ENCODE data around the gene FMO5.
A peak's percentile ranks its signal among the peaks of the same experiment; 100 is the strongest.
"Not testable (repeated sequence)": the region's sequence is repeated elsewhere in the genome, so short reads cannot be mapped to it uniquely, and the experiment has no call there.

The FMO5 gene

DNA sequence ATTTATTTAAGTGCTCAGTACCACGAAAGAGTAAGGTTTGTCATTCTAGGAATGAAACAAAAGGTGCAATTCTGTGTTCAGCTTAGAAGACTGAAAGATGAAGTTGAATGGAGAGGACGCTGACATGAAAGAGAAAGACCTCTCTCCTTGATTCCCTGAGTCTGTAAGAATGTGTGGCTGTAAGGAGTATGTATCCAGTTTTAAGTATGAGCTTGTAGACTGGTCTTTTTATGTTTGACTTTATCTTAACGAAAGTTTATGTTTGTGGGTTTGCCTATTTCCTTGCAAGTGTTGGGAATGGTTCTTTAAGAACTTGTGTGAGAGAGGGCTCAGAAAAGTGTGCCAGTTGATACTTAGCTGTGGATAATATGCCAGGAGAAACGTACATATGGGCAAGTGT is 18.7 kb upstream of the FMO5 start:
- no peak overlapping the region for H3K27ac Mint-ChIP-seq
- H3K4me1 Mint-ChIP-seq, result peaks cover 50% of the 10 kb centered on the region
- H3K9me3 Mint-ChIP-seq, result no peaks in the 10 kb centered on the region
- H3K27me3 Mint-ChIP-seq, result peaks cover 2% of the 10 kb centered on the region
- H3K4me3 Mint-ChIP-seq, result peak overlapping the region; percentile 94
- H3K36me3 Mint-ChIP-seq, result peaks cover 6% of the 10 kb centered on the region

DNA sequence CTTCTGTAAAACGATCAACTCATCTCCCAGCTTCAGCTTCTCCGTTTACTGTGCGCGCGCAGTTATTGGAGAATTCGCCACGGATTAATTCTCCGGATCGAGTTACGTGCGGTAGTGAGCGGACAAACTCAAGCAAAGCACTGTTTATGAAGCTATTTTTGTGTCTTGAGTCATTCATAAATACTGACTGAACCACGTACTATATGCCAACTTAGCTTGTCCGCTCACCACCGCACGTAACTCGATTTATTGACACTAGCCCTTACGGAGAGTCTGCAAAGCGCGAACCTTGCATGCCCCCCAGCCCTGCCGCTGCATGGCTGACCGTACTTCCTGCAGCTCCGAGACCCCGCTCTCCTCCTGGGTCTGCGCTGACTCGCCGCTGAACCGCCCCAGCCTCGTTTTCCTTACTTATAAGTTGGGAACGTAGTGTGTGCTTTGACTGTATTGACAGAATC is 18.1 kb upstream of the FMO5 start:
- H3K9me3 Mint-ChIP-seq, result no peaks in the 10 kb centered on the region
- H3K27me3 Mint-ChIP-seq, result peaks cover 2% of the 10 kb centered on the region
- peak overlapping the region; percentile 44 for H3K27ac Mint-ChIP-seq
- H3K4me3 Mint-ChIP-seq, result peak overlapping the region; percentile 94
- H3K4me1 Mint-ChIP-seq, result peaks cover 45% of the 10 kb centered on the region
- H3K36me3 Mint-ChIP-seq, result peaks cover 6% of the 10 kb centered on the region

GRCh38 chr1:147242449-147243227 is 17.5 kb upstream of the FMO5 start, which contains the start of gene CHD1L:
TSS of gene CHD1L (plus strand) at chr1:147242684. CDS start at chr1:147242704, 20 bp downstream.
- peak within 1 kb of the TSS; percentile 94 for H3K4me3 Mint-ChIP-seq
- peaks cover 40% of the 10 kb centered on the region for H3K4me1 Mint-ChIP-seq
- H3K27ac Mint-ChIP-seq, result peak within 1 kb of the TSS; percentile 76

GRCh38 chr1:147241934-147242448 is 16.9 kb upstream of the FMO5 start:
- Mint-ChIP-seq H3K27me3 (peaks cover 2% of the 10 kb centered on the region), H3K36me3 (peaks cover 6% of the 10 kb centered on the region), H3K27ac (peak overlapping the region; percentile 56), H3K4me1 (peaks cover 34% of the 10 kb centered on the region), H3K4me3 (peak overlapping the region; percentile 80), H3K9me3 (no peaks in the 10 kb centered on the region)

More at GRCh38 chr1:147242449-147243227, 17.5 kb upstream of the FMO5 start, which contains the start of gene CHD1L:
- peaks cover 6% of the 10 kb centered on the region for H3K36me3 Mint-ChIP-seq
- H3K27me3 Mint-ChIP-seq, result peaks cover 2% of the 10 kb centered on the region
- no peaks in the 10 kb centered on the region for H3K9me3 Mint-ChIP-seq

DNA sequence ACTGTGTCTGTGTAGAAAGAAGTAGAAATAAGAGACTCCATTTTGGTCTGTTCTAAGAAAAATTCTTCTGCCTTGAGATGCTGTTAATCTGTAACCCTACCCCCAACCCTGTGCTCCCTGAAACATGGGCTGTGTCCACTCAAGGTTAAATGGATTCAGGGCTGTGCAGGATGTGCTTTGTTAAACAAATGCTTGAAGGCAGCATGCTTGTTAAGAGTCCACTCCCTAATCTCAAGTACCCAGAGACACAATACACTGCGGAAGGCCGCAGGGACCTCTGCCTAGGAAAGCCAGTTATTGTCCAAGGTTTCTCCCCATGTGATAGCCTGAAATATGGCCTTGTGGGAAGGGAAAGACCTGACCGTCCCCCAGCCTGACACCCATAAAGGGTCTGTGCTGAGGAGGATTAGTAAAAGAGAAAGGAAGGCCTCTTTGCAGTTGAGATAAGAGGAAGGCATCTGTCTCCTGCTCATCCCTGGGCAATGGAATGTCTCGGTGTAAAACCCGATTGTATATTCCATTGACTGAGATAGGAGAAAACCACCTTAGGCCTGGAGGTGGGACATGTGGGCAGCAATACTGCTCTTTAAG is 15.1 kb upstream of the FMO5 start:
- not testable (repeated sequence) for H3K4me3 Mint-ChIP-seq, H3K27ac Mint-ChIP-seq, H3K36me3 Mint-ChIP-seq, H3K9me3 Mint-ChIP-seq, H3K27me3 Mint-ChIP-seq
- H3K4me1 Mint-ChIP-seq, result peaks cover 19% of the 10 kb centered on the region

GRCh38 chr1:147238925-147239820 is 14.0 kb upstream of the FMO5 start:
- no peak overlapping the region for H3K4me3 Mint-ChIP-seq
- H3K27ac Mint-ChIP-seq, result peak overlapping the region; percentile 60
- H3K9me3 Mint-ChIP-seq, result no peaks in the 10 kb centered on the region
- peaks cover 2% of the 10 kb centered on the region for H3K27me3 Mint-ChIP-seq
- peaks cover 10% of the 10 kb centered on the region for H3K4me1 Mint-ChIP-seq
- H3K36me3 Mint-ChIP-seq, result peaks cover 3% of the 10 kb centered on the region

DNA sequence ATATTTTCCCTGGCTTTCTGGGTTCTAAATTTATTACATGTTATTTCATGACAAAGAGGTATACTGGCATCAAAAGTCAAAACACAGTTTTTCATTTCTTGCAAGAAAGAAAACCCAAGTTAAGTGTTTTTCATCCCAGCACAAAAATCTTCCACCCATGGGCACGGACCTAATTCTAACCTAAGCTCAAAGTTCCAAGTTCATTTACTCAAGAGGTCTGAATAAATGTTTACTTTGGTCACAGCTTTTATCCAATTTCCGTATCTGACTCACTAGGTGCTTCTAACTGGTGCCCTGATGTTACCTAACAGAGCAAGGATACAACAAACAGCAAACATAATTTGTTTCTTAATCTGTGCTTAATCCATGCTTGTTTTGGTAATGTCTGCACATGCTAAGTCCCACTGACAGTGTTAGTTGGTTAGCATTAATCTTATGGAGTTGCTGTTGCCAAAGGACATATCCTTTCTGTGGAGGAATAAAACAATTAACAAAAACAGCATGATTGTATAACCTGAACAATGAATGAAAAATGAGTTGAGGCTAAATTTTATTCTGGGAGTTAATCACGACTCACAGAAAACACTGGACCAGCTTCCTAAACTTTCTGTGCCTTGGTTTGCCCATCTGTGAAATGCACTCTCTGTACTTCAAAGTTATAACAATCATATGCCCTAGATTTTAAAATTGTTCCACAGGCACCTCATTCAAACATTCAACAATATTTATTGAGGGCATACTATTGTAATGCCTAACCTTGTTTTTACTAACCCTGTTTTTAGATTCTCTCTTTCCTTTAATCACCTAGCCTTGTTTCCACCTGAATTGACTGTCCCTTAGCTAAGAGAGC is 13.1 kb upstream of the FMO5 start:
- H3K27me3 Mint-ChIP-seq, result peaks cover 2% of the 10 kb centered on the region
- H3K9me3 Mint-ChIP-seq, result no peaks in the 10 kb centered on the region
- no peaks in the 10 kb centered on the region for H3K36me3 Mint-ChIP-seq
- H3K4me3 Mint-ChIP-seq, result no peak overlapping the region
- peak overlapping the region; percentile 60 for H3K27ac Mint-ChIP-seq
- peaks cover 5% of the 10 kb centered on the region for H3K4me1 Mint-ChIP-seq

DNA sequence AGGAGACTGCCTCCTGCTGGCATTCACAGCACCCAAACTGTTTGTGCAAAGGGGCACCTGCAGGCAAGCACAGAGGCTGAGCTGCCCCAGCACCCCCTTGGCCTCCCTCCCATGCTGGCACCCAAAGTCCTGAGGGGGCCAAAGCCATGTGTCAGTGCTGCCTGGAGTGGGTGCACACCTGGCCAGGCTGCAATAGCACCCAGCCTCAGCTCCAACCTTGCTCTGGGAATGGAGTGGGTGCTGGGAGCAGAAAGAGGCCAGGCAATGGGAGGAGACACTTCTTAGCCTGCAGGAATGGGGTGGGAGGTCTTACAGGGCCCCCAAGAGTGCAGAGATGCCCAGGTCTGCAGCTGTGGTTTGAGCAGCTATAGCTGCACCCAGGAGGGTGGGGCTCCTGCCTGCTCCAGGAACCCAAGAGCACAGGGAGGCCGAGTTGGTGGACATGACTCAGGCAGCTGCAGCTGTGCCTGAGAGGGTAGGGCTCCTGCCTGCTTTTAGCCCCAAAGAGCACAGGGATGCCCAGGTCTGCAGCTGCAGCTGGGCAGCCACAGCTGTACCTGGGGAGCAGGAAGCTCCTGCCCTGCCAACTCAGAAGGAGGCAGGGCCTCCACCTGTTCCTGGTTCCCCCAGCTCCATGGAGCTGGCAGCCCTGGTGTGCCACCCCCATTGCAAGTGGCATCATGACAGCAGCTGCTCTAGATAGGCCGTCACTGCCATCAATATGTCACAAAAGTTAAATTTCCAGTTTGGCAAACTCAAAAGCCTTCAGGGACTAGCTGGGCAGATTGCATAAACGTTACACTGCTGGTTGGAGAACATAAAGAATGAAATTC is 12.0 kb upstream of the FMO5 start:
- no peak overlapping the region for H3K4me3 Mint-ChIP-seq
- H3K36me3 Mint-ChIP-seq, result no peaks in the 10 kb centered on the region
- peaks cover 2% of the 10 kb centered on the region for H3K27me3 Mint-ChIP-seq
- no peak overlapping the region for H3K27ac Mint-ChIP-seq
- no peaks in the 10 kb centered on the region for H3K9me3 Mint-ChIP-seq
- peaks cover 3% of the 10 kb centered on the region for H3K4me1 Mint-ChIP-seq

DNA sequence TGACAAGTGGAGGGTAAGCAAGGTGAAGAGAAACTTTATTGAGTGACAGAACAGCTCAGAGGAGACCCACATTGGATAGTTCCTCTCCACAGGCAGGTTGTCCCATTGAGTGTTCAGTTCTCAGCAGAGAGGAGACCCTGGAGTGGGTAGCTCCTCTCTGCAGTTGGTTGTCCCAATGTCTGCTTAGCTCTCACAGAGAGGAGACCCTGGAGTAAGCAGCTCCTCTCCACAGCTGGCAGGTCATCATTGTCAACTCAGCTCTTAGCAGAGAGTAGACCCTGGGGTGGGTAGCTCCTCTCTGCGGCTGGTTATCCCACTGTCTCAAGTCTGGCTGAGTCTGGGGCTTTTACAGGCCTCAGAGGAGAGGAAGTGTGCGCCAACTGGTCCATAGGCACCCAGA is 11.3 kb upstream of the FMO5 start:
- Mint-ChIP-seq H3K4me1 (no peaks in the 10 kb centered on the region), H3K36me3 (no peaks in the 10 kb centered on the region), H3K4me3 (no peak overlapping the region), H3K27ac (no peak overlapping the region), H3K27me3 (peaks cover 2% of the 10 kb centered on the region), H3K9me3 (no peaks in the 10 kb centered on the region)

- H3K36me3 Mint-ChIP-seq, result no peaks in the 10 kb centered on the region
- H3K4me1 Mint-ChIP-seq, result no peaks in the 10 kb centered on the region
- H3K27ac Mint-ChIP-seq, result no peak overlapping the region
- H3K9me3 Mint-ChIP-seq, result no peaks in the 10 kb centered on the region
- H3K27me3 Mint-ChIP-seq, result peaks cover 2% of the 10 kb centered on the region
- no peak overlapping the region for H3K4me3 Mint-ChIP-seq
Observed at GRCh38 chr1:147235822-147236221, 10.7 kb upstream of the FMO5 start.

DNA sequence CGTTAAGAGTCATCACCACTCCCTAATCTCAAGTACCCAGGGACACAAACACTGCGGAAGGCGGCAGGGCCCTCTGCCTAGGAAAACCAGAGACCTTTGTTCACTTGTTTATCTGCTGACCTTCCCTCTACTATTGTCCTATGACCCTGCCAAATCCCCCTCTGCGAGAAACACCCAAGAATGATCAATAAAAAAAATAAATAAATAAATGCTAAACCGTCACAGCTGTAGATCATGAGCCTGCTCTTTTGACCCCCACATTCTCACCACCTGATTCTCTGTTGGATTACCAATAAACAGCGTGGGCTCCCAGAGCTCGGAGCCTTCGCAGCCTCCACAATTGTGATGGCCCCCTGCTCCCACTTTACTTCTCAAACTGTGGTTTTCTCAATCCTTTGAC is 8.8 kb upstream of the FMO5 start:
- not testable (repeated sequence) for H3K27ac Mint-ChIP-seq, H3K4me1 Mint-ChIP-seq, H3K27me3 Mint-ChIP-seq, H3K4me3 Mint-ChIP-seq, H3K9me3 Mint-ChIP-seq, H3K36me3 Mint-ChIP-seq

DNA sequence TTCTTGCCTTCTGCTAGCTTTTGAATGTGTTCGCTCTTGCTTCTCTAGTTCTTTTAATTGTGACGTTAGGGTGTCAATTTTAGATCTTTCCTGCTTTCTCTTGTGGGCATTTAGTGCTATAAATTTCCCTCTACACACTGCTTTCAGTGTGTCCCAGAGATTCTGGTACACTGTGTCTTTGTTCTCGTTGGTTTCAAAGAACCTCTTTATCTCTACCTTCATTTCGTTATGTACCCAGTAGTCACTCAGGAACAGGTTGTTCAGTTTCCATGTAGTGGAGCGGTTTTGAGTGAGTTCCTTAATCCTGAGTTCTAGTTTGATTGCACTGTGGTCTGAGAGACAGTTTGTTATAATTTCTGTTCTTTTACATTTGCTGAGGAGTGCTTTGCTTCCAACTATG is 5.9 kb upstream of the FMO5 start:
- not testable (repeated sequence) for H3K36me3 Mint-ChIP-seq, H3K4me1 Mint-ChIP-seq, H3K4me3 Mint-ChIP-seq, H3K9me3 Mint-ChIP-seq, H3K27me3 Mint-ChIP-seq, H3K27ac Mint-ChIP-seq

- no peak overlapping the region for H3K27ac Mint-ChIP-seq
- H3K9me3 Mint-ChIP-seq, result no peaks in the 10 kb centered on the region
- H3K4me1 Mint-ChIP-seq, result peaks cover 26% of the 10 kb centered on the region
- no peaks in the 10 kb centered on the region for H3K27me3 Mint-ChIP-seq
- no peaks in the 10 kb centered on the region for H3K36me3 Mint-ChIP-seq
- H3K4me3 Mint-ChIP-seq, result peak overlapping the region; percentile 61
Observed at GRCh38 chr1:147223740-147224615, 1.2 kb downstream of the FMO5 start.

All from activated naive CD4-positive, alpha-beta T cell treated with anti-CD3 and anti-CD28 coated beads, Interleukin-2, amount 50 U/mL, for 24 hours (primary cell).